GM19372 (cell line): Measurements from ENCODE around the gene DDX56.
"Not testable (repeated sequence)": the region's sequence is repeated elsewhere in the genome, so short reads cannot be mapped to it uniquely, and the experiment has no call there.

Source experiments
- ATAC-seq: cut with Tn5 transposase; IDR thresholded peaks from one replicate; pipeline ENCODE4 v1.9.1; 2021; ENCODE audit warnings: mild to moderate bottlenecking, low read depth, moderate library complexity; ENCODE audit not compliant: unreplicated experiment

Gene DDX56

DNA sequence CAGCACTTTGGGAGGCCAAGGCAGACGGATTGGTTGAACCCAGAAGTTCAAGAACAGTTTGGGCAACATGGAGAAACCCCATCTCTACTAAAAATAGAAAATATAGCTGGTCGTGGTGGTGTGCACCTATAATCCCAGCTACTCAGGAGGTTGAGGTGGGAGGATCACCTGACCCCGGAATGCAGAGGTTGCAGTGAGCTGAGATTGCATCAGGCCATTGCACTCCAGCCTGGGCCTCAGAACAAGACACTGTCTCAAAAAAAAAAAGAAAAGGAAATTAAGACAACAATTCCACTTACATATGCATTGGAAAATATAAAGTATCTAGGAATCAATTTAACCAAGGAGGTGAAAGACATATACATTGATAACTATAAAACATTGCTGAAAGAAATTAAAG is 25.5 kb upstream of the DDX56 start:
- no peak for ATAC-seq

DNA sequence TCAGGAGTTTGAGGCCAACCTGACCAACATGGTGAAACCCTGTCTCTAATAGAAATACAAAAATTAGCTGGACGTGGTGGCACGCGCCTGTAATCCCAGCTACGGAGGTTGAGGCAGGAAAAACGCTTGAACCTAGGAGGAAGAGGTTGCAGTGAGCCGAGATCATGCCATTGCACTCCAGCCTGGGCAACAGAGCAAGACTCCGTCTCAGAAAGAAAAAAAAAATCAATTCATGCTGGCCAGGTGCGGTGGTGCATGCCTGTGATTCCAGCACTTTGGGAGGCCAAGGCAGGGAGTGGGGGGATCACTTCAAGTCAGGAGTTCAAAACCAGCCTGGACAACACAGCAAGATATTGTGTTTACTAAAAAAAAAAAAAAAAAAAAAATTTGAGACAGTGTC is 23.5 kb upstream of the DDX56 start:
- not testable (repeated sequence) for ATAC-seq

DNA sequence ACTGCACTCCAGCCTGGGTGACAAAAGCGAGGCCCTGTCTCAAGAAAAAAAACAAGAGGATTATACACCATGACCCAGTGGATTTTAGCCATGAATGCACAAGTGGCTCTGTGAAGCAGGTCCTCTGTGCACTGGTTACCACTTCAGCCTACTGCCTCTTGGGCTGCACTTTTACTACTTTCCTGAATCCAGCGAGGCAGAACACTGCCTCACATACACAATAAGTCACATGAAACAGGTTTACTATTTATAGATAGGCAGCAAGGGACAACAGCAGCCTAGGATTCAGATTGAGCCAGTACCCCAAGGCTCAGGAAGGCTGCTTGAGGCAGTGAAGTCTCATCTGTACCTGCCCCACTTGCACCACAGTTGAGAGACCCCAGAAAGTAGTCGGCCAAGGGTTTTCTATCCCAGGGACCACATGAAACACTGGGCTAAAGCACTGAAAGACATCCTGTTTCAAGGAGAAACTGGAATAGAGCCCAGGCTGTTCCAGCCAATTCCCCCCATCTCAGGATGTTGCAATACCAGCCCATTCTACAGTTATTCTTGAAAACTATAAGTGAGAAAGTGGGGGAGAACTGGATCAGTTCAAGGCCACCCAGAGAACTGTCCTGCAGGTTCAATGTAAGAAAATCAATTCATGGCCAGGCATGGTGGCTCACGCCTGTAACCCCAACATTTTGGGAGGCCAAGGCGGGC is 22.4 kb upstream of the DDX56 start:
- ATAC-seq: no peak

DNA sequence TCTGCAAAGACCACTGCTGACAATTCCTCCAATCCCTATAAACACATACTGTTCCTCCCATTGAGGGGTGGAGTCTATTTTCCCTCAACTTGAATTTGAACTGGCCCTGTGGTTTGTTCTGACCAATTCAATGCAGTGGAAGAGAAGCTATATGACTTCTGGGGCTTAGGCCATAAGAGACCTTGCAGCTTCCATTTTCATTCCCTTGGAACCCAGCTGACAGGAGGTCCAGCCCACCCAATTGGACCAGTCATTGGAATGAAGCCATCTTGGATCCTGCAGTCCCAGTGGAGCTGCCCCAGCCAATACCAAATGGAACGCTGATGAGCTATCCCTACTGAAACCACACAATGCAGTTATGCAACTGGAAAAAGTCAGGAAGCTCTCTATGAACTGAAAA is 17.2 kb upstream of the DDX56 start:
- no peak for ATAC-seq

DNA sequence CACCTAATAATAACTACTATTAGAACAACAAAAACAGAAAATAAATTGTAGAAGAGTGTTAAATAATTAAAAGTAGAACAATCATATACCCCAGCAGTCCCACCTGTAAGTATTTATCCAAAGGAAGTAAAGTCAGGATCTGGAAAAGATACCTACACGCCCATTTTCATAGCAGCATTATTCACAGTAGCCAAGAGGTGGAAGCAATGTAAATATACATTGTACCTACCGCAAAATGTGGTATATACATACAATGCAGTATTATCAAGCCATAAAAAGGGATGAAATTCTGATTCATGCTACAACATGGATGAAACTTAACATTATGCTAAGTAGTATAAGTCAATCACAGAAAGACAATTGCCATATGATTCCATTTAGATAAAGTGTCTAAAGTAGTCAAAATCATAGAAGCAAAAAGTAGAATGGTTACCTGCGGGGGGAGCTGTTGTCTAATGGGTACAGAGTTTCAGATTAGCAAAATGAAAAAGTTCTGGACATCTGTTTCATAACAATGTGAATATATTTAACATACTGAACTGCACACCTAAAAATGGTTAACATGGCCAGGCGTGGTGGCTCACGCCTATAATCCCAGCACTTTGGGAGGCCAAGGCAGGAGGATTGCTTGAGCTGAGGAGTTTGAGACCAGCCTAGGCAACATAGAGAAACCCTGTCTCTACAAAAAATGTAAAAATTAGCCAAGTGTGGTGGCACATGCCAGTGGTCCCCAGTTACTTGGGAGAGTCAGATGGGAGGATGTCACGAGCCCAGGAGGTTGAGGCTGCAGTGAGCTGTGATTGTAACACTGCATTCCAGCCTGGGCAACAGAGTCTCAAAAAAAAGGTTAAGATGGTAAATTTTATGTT is 14.4 kb upstream of the DDX56 start:
- no peak for ATAC-seq

DNA sequence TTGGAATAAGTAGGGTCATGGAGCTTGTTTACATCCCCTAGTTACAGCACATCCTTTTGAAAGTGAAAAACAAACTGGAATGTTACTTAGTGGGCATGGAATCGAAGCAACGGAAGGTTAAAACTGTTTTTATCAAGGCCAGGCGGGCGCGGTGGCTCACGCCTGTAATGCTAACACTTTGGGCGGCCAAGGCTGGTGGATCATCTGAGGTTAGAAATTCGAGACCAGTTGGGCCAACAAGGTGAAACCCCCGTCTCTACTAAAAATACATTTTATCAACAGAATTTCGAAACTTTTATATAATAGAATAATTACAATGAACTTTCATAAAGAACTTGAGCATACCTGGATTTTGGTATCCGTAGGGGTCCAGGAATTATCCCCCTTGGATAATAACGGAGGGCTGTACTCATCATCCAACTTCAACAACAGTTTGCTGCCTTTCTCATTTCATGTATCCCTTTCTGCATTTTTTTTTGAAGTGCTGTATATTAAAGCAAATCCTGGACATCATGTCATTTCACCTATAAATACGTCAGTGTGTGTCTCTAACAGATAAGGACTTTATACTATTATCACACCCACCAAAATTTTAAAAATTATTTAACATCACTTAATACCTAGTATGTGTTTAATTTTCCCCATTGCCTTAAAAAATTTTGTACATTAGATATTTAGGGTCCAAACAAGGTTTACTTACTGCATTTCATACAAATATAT is 9.6 kb upstream of the DDX56 start:
- ATAC-seq: no peak

DNA sequence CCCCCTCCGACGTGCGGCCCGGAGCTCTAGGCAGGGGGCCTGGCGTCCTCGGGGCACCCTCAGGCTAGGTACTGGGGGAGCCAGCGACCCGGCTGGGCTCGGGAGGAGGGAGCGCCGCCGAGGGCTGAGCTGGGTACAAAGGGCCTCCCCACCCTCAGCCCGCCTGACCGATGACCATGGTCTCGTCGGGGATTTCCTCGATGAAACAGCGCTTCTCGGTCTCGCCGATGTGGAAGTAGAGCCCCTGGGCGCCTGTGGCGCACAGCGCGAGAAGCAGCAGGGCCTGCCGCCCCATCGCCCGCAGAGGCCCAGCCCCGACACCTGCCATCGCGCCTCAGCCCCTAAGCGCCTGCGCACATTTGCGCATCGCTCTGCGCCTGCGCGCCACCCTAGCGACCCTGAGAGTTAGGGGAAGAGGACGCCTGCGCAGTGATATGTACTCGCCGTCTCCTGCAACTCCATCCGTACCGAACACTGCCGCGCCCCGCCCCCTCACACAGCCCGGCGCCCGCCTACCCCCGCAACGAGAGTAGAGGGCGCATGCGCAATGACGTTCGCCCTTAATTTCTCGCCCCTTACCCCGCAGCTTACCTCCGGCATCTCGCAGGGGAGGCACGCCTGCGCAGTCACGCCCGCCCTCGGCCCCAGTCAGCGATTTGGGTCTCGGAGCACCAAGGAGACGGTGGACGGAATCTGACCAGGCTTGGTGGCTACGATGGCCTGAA is 8.3 kb upstream of the DDX56 start, which contains the start of gene TMED4:
Gene TMED4, minus strand, starts transcription at position 353 of the 725 bp plus-strand sequence. Its CDS starts 25 bp downstream, at position 328.
- ATAC-seq: peak; percentile 86

DNA sequence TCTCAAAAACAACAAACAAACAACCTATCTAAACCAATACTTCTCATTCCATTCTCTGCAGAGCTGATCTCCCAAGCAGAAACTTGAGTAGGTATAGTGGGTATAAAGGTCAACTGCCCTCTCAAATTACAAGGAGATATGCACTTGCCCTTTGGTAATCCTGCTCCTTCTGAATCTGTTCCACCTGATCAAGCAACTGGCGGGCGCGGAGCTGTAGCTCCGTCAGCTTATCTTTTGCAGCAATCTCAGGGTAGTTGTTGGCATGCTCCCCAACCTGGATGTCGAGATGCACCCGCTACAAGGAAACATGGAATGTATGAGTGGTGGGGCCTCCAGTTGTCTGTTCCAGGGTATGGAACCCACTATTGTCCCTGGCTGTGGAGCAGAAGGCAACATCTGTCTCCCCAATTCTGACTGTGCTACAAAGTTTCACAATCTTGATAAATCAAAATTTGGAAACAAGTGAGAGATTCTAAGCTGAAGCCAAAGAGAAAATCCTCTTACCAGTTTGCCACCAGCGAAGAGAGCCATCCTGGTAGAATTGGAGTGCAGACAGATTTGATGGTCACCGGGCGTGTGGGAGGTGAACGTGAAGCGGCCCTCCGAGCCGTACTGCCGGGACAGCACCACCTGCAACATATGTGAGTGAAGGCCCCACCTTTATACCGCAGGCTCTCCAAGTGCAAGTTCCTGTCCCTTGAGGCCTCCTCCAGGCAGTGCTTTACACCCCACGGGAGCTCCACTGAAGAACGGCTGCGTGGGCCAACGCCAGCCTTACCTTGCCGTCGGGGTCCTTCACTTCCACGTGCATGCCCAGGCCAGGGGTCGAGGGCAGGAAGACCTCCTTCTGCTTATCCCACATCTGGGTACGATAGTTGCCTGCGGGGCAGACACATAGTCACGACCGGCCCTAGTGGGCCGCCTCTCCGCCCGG is 7.5 kb upstream of the DDX56 start:
- peak; percentile 23 for ATAC-seq

DNA sequence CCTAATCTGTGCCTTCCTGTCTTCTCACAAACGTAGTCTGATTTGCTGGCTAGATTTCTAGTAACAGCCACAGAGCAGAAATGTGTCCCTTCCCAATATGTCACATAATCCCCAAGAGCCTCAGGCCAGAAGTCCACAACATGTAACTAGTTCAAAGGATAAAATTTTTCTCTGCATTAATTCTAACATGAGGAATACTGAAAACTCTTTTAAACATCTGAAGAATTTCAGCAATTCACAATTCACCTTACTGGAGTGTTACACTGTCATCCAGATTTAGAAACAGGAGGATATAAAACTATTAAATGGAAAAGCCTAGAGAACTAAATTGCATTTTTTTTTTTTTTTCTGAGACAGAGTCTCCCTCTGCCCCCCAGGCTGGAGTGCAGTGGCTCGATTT is 2.5 kb upstream of the DDX56 start:
- ATAC-seq: no peak

DNA sequence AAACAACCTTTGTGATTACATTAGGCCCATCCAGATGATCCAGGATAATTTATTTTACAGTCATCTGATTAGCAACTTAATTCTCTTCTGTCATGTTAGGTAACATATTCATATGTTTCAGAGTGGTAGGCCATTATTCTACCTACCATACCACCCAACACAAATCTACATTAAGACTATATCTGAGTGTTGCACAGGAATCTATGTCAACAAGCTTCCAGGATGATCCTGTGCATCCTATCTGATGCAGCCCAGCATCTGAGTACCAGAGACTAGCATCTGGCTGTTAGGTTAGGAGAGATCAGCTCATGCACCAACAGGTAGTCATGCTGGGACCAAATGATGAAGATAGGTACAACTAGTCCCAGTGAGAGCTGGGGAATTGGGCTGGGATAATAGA is 1.3 kb upstream of the DDX56 start:
- no peak for ATAC-seq

DNA sequence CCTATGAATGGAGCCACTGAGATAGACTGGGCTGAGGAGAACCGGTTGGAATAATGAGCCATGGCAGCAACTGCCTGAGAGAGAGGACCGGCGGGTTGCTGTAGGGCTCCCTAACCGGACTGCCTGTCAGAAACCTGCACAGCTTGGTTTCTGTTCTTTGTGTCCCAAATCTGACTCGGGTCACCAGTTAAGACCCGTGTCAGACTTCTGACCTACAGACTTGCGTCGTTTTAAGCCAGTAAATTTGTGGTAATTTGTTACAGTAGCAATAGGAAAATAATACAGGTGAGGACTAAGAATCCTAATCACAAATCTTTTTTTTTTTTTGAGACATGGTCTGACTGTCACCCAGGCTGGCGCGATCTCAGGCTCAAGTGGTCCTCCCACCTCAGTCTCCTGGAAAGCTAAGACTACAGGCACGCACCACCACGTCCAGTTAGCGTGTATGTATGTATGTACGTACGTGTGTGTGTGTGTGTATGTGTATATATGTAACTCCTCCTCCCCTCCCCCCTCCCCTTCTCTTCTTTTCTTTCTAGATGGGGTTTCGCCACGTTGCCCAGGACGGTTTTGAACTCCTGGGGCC is 672 bp upstream of the DDX56 start:
- no peak for ATAC-seq

DNA sequence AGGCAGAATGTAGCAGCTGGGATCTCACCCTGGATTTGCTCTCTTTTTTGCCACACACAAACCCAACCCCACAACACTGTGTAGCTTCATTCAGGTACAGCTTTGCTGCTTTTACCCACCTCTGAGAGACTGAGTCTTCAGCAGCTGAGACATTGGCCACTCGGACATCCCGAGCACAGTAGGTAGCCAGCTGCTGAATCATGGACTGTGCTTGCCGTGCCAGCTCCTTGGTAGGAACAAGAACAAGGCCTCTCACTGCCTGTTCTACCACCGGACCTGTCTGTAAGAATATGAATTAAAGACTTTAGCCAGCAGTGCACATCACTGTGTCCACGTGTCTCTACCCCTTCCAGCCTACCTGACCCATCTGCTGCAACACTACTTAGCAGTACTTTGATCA is 937 bp downstream of the DDX56 start:
- no peak for ATAC-seq

DNA sequence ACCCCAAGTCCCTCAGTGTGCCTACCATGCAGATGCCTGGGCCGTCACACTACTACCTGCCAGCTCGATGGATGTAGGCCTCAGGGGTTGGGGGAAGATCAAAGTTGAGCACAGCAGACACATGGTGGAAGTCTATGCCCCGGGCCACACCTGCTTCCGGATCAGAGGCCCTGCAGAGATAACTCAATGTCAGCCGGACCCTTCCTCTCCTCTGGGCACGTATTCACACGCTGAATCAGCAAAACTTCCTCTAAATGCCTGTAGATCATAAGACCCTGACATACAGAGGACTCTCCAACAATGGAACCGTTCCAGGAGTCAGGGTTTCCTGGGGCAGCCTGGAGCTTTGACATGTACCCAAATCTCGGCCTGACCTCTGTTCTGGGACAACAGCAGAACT is 3.7 kb downstream of the DDX56 start:
- ATAC-seq: no peak

DNA sequence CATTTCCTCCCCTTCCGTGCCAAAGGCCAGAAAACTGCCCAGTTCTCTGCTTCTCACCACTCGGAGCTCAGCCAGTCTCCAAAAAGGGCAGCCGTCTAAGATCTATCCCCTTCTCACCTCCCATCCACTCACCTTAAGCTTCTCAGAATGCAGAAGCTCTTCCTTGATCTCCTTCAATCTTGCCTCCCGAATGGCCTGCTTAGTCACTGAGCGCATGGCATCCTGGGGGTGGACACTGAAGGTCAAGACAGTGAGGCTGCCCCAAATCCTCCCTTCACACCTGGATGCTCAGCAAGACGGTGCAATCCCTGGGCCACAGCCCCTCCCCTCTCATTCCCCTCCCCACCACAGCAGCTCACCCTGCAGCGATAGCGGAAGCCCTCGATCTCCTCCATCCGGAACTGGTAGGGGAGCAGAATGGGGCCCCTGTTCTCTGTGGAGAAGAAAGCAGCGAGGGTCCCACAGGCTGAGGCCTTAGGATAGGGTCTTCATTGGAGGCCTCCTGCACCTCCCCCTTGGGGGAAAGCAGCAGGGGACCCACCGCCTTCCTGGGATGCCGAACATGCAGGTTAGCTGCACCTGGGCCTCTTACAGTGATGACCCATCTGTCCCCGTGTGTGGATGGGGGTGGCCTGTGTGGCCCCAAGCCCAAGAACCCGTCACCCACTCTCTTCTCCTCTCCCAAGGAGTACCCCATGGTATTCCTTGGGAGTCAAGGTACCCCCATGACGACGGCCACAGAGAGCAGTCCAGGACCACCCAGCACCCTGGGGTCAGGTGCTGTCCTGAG is 4.7 kb downstream of the DDX56 start:
- no peak for ATAC-seq

DNA sequence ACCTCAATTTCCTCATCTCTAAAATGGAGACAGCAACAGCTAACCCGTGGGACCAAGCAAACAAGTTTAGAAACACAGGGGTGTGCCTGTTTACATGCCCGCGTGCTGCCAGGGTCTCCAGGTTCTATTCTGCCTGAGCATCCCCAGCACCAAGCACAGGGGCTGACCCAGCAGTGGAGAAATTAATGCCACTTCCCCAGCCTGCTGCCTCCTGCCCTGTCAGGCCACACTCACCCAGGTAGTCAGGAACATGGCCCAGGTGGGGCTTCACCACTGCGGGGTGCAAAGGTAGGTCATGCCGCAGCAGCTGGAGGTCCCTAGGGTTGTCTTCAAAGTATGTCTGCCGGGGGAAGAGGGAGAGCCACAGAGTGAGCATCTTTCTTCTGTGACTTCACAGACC is 5.8 kb downstream of the DDX56 start:
- no peak for ATAC-seq

DNA sequence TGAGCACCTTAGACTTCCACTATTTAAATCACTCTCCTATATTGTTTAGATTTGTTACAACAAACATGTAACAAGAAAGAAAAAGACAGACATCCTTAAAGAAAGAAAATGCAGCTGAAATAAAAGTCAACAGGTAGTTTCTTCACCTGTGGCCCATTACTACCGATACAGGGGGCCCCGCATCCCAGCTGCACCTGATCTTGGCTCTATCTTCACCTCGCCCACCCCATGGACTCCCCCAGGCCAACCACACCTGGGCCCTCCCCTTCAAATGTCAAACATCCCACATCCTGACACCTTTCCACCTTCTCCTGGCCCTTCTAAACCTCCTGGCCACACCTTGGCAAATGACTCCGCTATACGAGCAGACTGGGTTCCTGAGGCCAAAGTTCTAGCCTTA is 7.0 kb downstream of the DDX56 start:
- no peak for ATAC-seq

DNA sequence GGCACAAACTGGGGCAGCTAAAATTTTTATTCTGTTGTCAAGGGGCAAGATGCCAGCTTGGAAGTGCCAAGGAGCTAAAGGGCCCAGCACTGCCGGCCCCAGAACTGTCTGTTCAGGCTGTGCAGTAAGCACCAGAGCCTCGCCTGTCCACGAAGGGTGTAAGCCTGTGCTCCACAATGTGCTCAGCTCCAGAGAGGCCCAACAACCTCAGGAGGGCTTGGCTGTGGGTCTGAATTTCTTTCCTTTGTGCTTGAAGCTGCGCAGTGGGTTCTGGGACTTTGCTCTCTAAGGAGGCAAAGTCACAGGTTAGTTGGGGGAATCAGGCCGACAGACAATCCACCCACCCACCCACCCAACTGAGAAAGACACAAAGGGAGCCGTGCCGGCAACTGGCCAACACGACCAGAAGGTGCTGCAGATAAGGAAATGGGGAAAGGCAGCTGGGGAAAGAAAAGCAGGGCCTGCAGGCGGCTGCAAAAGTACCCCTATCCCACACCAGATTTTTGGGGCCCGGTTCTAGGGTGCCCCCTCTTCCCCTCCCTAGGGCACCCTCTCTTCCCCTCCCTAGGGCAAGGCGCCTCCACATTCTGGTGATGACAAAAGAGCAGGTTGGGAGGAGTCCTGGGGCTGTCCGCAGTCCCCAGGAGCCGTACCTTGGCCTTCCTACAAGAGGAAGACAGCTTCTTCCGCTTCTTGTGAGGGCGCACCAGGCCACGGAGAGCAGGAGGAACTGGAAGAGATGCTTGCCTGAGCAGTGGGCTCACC is 7.7 kb downstream of the DDX56 start:
- peak; percentile 34 for ATAC-seq
